Measurements from ENCODE around the gene ENG.

GRCh38 chr9:127850286-127850830, 4.1 kb downstream of the ENG start:
- TF ChIP-seq CTCF (IDR thresholded peaks at IDR 0.05) (no peak), ZFX (IDR thresholded peaks at IDR 0.05; ENCODE audit: borderline replicate concordance) (no peak)
